ENCODE data around the gene GMPR2.

Gene GMPR2

GRCh38 chr14:24270537-24271133 lies 37.9 kb downstream of the GMPR2 start:
- H3K9me3 ChIP-seq: no peaks in the 10 kb centered on the region
- peaks cover 13 to 45% (median 29%) of the 10 kb centered on the region in 3 donors for H3K36me3 ChIP-seq
- H3K4me1 ChIP-seq: peaks cover 0 to 12% (median 8%) of the 10 kb centered on the region in 4 donors
- H3K27me3 ChIP-seq: no peaks in the 10 kb centered on the region
- TF ChIP-seq CTCF (IDR thresholded peaks at IDR 0.05): no peak
- DNase-seq: no peak
- intact Hi-C loops (cut with DNase I; ENCODE audit: low total_unique reads): no loop called here
- H3K4me3 ChIP-seq: peak overlapping the region; percentile 91 to 93
- H3K27ac ChIP-seq: peak overlapping the region; percentile 98

DNA sequence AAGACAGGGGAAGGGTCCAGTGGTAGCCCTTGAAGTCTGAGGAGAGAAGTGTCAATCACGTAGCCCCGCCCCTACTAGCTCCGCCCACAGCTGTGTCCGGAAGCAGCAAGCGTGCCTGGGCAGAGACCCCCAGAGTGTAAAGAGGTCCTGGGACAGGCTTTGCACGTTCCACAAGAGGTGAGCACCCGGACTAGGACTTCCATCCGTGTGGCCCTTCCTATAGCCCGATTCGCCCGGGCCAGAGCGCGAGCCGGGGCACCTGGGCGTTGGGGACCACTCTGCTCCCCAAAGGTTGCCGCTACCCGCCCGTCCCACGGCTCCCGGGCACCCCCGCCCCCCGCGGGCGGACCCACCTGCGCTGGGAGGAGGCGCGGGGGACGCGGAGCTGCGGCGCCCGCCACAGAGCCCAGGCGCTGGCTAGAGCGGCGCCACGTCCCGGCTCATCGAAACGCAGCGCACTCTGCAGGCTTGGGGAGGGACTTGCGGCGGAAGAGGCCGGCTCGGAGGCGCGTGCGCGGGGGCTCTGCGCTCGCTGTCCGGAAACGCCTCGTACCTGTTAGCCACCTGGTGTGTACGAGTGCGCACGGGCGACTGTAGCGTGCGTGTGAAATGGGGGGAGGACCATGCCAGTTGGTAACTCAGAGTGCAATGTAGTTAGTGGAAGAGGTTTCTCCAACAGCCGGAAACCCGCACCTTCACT lies 38.6 kb downstream of the GMPR2 start, which contains the start of gene RABGGTA:
TSS of gene RABGGTA (minus strand) at position 464 of the 700 bp plus-strand sequence. CDS start 482 bp downstream, outside the sequence.
- H3K27me3 ChIP-seq: no peaks in the 10 kb centered on the region
- peak; percentile 77 to 91 for DNase-seq
- peaks cover 0 to 12% (median 8%) of the 10 kb centered on the region in 4 donors for H3K4me1 ChIP-seq
- peaks cover 11 to 39% (median 23%) of the 10 kb centered on the region in 3 donors for H3K36me3 ChIP-seq
- peak within 1 kb of the TSS; percentile 98 for H3K27ac ChIP-seq
- TF ChIP-seq CTCF (IDR thresholded peaks at IDR 0.05): peak; percentile 75 to 77
- no peaks in the 10 kb centered on the region for H3K9me3 ChIP-seq
- intact Hi-C loops (cut with DNase I; ENCODE audit: low total_unique reads): no loop called here
- H3K4me3 ChIP-seq: peak within 1 kb of the TSS; percentile 91 to 93

- peaks cover 0 to 12% (median 8%) of the 10 kb centered on the region in 4 donors for H3K4me1 ChIP-seq
- peak overlapping the region; percentile 91 to 93 for H3K4me3 ChIP-seq
- no peak for TF ChIP-seq CTCF (IDR thresholded peaks at IDR 0.05)
- H3K27ac ChIP-seq: peak overlapping the region; percentile 98
- no peak for DNase-seq
- intact Hi-C loops (cut with DNase I; ENCODE audit: low total_unique reads): no loop called here
- H3K27me3 ChIP-seq: no peaks in the 10 kb centered on the region
- H3K36me3 ChIP-seq: peaks cover 5 to 33% (median 18%) of the 10 kb centered on the region in 3 donors
- H3K9me3 ChIP-seq: no peaks in the 10 kb centered on the region
These were observed 39.1 kb downstream of the GMPR2 start for GRCh38 chr14:24271834-24272263.

DNA sequence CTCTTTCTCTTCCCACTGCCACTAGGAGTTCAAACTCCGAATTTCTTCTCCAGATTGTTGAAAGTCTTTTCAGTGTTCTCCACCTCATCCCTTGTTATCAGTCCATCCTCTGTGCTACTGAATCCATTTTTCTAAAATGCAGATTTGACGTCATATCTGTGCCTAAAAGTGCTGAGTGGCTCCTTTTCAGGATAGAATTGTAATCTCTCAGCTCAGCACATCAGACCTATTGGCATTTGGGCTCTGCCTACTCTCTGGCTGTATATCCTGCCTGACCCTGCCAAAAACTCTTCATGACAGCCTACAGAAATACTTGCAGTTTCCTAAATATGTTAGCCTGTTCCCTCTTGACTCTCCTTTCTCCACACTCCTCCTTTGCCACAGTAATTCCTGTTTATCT lies 39.7 kb downstream of the GMPR2 start:
- H3K36me3 ChIP-seq: peaks cover 0 to 27% (median 13%) of the 10 kb centered on the region in 3 donors
- no peaks in the 10 kb centered on the region for H3K9me3 ChIP-seq
- H3K27ac ChIP-seq: no peak overlapping the region
- intact Hi-C loops (cut with DNase I; ENCODE audit: low total_unique reads): no loop called here
- no peak for TF ChIP-seq CTCF (IDR thresholded peaks at IDR 0.05)
- H3K4me3 ChIP-seq: no peak overlapping the region
- H3K4me1 ChIP-seq: peaks cover 0 to 12% (median 8%) of the 10 kb centered on the region in 4 donors
- no peak for DNase-seq
- no peaks in the 10 kb centered on the region for H3K27me3 ChIP-seq

GRCh38 chr14:24273422-24273998 lies 40.8 kb downstream of the GMPR2 start:
- Histone ChIP-seq H3K36me3 (peaks cover 0 to 16% (median 6%) of the 10 kb centered on the region in 3 donors), H3K4me3 (no peak overlapping the region), H3K4me1 (peaks cover 0 to 12% (median 8%) of the 10 kb centered on the region in 4 donors), H3K27me3 (no peaks in the 10 kb centered on the region), H3K27ac (no peak overlapping the region), H3K9me3 (no peaks in the 10 kb centered on the region)
- no peak for TF ChIP-seq CTCF (IDR thresholded peaks at IDR 0.05)
- no peak for DNase-seq
- intact Hi-C loops (cut with DNase I; ENCODE audit: low total_unique reads): no loop called here
